ENCODE data around the gene FBXL15. TPM values are rescaled to one million over a fixed set of nuclear protein-coding genes. Genes with fewer than 3 reads are reported as not detected.

Gene FBXL15
- total RNA-seq, 1 experiment from 2014 or later, result 24.6 TPM

GRCh38 chr10:102394079-102394800, 26.4 kb upstream of the FBXL15 start (continued):
- TF ChIP-seq JAZF1 (CRISPR knock-in tag; IDR thresholded peaks at IDR 0.05) (no peak), GTF2I (CRISPR knock-in tag; conservative IDR thresholded peaks at IDR 0.05) (no peak), MAX (CRISPR knock-in tag; IDR thresholded peaks at IDR 0.05) (peak; percentile 60; the same call in 1 of the 2 replicates), ZNF423 (CRISPR knock-in tag; IDR thresholded peaks at IDR 0.05) (peak; percentile 3; the same call in 1 of the 2 replicates), RELA (CRISPR knock-in tag; IDR thresholded peaks at IDR 0.05; ENCODE audit: borderline replicate concordance) (peak; percentile 61; the same call in 1 of the 2 replicates), ZBTB21 (CRISPR knock-in tag; IDR thresholded peaks at IDR 0.05; ENCODE audit: borderline replicate concordance) (peak; percentile 92), MLX (CRISPR knock-in tag; IDR thresholded peaks at IDR 0.05) (no peak), ZMAT4 (CRISPR knock-in tag; IDR thresholded peaks at IDR 0.05) (no peak), CREM (CRISPR knock-in tag; IDR thresholded peaks at IDR 0.05) (peak; percentile 90), HMGXB4 (CRISPR knock-in tag; IDR thresholded peaks at IDR 0.05) (peak; percentile 78), NR3C1 (CRISPR knock-in tag; conservative IDR thresholded peaks at IDR 0.05; ENCODE audit: low read depth) (no peak), ZNF281 (CRISPR knock-in tag; IDR thresholded peaks at IDR 0.05) (no peak), STAT6 (CRISPR knock-in tag; conservative IDR thresholded peaks at IDR 0.05; ENCODE audit: low read depth) (no peak), E2F5 (CRISPR knock-in tag; IDR thresholded peaks at IDR 0.05) (no peak), ZNF317 (CRISPR knock-in tag; IDR thresholded peaks at IDR 0.05; ENCODE audit: borderline replicate concordance, low read depth) (no peak)

All from WTC11 (cell line).